ENCODE results near the gene DNAAF5. TPM values are rescaled to one million over a fixed set of nuclear protein-coding genes. Genes with fewer than 3 reads are reported as not detected.

Gene DNAAF5
- polyA plus RNA-seq, 1 of the 3 experiments (the other 2 are of a cell fraction): 58.5 TPM

DNA sequence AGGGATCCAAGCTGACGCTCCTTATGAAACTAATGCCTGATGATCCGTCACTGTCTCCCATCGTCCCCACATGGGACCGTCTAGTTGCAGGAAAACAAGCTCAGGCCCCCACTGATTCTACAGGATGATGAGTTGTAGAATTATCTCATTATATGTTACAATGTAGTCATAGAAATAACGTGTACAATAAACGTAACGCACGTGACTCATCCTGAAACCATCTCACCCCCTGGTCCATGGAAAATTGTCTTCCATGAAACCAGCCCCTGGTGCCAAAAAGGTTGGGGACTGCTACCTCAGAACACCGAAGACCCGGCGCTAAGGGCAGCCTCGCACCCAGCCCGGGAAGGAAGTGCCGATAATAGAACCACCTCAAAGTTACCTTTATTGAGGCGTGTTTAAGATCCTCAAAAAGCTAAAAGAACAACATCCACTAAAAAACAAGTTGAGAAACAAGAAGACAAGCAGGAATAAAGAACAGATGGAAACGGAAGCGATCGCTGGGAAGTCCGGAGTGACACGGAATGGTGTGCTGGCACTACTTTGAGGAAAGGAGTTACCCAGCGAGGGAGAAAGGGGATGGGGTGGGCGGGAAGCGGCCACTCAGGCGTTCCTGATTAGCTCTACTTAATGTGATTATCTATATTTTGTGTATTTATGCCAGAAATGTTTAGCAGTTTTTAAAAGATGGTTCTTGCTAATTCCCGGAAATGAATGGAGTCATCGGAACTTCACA, 50.7 kb downstream of the DNAAF5 start:
- CTCF ChIA-PET: interaction anchor here (0.8 to 7.6 kb wide), 7 partner anchors 10 to 455 kb away, joined by 3 to 67 read pairs (median 5); partner anchors contain the start of gene GET4
- no peaks in the 10 kb centered on the region for H4K20me1 ChIP-seq (ENCODE audit: insufficient read depth)

DNA sequence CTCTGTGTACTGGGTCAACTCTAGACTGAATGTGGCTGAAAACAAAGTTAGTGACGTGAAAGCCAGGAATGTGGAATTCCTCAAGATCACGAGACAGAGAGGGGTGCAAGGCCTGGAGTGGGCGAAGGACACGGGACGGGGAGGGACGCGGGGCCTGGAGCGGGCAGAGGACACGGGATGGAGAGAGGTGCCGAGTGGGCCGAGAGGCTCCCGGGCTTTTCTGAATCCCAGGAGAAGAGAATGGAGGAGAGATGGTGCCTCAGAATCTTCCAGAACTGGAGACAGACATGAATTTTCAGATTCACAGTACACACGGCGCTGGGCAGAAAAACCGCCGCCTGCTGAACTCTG, 51.2 kb downstream of the DNAAF5 start:
- WGBS (ENCODE audit: low lambda C conversion rate): 93% methylated on average over 16 of the region's 16 CpGs
- no peak overlapping the region for H2AFZ ChIP-seq (ENCODE audit: low read depth)
- TF ChIP-seq USF2 (IDR thresholded peaks at IDR 0.05; ENCODE audit: borderline replicate concordance, low read depth, low read length) (no peak), NFIC (IDR thresholded peaks at IDR 0.05; ENCODE audit: borderline replicate concordance) (no peak), GABPA (IDR thresholded peaks at IDR 0.05; ENCODE audit: low read depth) (no peak), SMC3 (IDR thresholded peaks at IDR 0.05; ENCODE audit: low read depth, low read length) (no peak), SIN3A (IDR thresholded peaks at IDR 0.05; ENCODE audit: borderline replicate concordance, low read depth, low read length) (no peak), POLR2AphosphoS5 (IDR thresholded peaks at IDR 0.05; ENCODE audit: low read depth, low read length) (no peak), USF1 (IDR thresholded peaks at IDR 0.05; ENCODE audit: borderline replicate concordance, low read depth) (no peak), MAX (IDR thresholded peaks at IDR 0.05; ENCODE audit: low read depth) (no peak)
- TF ChIP-seq, protein P1, sequence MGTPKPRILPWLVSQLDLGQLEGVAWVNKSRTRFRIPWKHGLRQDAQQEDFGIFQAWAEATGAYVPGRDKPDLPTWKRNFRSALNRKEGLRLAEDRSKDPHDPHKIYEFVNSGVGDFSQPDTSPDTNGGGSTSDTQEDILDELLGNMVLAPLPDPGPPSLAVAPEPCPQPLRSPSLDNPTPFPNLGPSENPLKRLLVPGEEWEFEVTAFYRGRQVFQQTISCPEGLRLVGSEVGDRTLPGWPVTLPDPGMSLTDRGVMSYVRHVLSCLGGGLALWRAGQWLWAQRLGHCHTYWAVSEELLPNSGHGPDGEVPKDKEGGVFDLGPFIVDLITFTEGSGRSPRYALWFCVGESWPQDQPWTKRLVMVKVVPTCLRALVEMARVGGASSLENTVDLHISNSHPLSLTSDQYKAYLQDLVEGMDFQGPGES (IDR thresholded peaks at IDR 0.05; ENCODE audit: low read depth, low read length): no peak
- H3K4me3 ChIP-seq (ENCODE audit: low read depth in 2 of 2, low read length in 1 of 2): no peak overlapping the region
- H3K27me3 ChIP-seq (ENCODE audit: insufficient read depth): no peaks in the 10 kb centered on the region
- no peaks in the 10 kb centered on the region for H4K20me1 ChIP-seq (ENCODE audit: insufficient read depth)
- DNase-seq: no peak
- H3K79me2 ChIP-seq (ENCODE audit: insufficient read depth): no peaks in the 10 kb centered on the region; the same call in 1 of the 2 replicates
- H3K36me3 ChIP-seq (replicated peaks in 1 of 2; ENCODE audit: control insufficient read depth in 1 of 2, insufficient read depth in 2 of 2, low read length in 1 of 2): peaks cover 43 to 60% of the 10 kb centered on the region in 2 experiments
- ChIA-PET CTCF (interaction anchor here (1.3 to 4.8 kb wide), 3 partner anchors 10 to 445 kb away, joined by 8 to 28 read pairs (median 8); no protein-coding TSS in a partner anchor), POLR2A (interaction anchor here (2.8 kb wide), 1 partner anchor 10 kb away, joined by 21 read pairs; no protein-coding TSS in a partner anchor)
- H3F3A ChIP-seq (replicated peaks; ENCODE audit: insufficient read depth): peaks cover 29% of the 10 kb centered on the region
- H3K9me2 ChIP-seq: no peaks in the 10 kb centered on the region
- peak overlapping the region; percentile 68 for H3K4me2 ChIP-seq
- H3K9ac ChIP-seq: peak overlapping the region; percentile 30; the same call in 1 of the 2 replicates
- peaks cover 31 to 38% of the 10 kb centered on the region in 2 experiments for H3K4me1 ChIP-seq (ENCODE audit: control insufficient read depth in 1 of 2, insufficient read depth in 2 of 2, low read depth in 1 of 2, low read length in 1 of 2)
- peak overlapping the region in 1 of 2 experiments; percentile 56; a peak in 2 of 4 replicates for H3K27ac ChIP-seq (ENCODE audit: low read depth in 2 of 2, low read length in 1 of 2)
- no peaks in the 10 kb centered on the region for H3K9me3 ChIP-seq

More for the DNA sequence above, 50.7 kb downstream of the DNAAF5 start:
- Histone ChIP-seq H3K4me3 (ENCODE audit: low read depth in 2 of 2, low read length in 1 of 2) (no peak overlapping the region), H3K4me1 (ENCODE audit: control insufficient read depth in 1 of 2, insufficient read depth in 2 of 2, low read depth in 1 of 2, low read length in 1 of 2) (peaks cover 33 to 38% of the 10 kb centered on the region in 2 experiments), H3K27me3 (ENCODE audit: insufficient read depth) (no peaks in the 10 kb centered on the region), H3K9me2 (no peaks in the 10 kb centered on the region), H3K9me3 (no peaks in the 10 kb centered on the region), H3K27ac (ENCODE audit: low read depth in 2 of 2, low read length in 1 of 2) (peak overlapping the region in 1 of 2 experiments; percentile 56; a peak in 2 of 4 replicates), H2AFZ (ENCODE audit: low read depth) (no peak overlapping the region), H3K4me2 (no peak overlapping the region), H3K36me3 (replicated peaks in 1 of 2; ENCODE audit: control insufficient read depth in 1 of 2, insufficient read depth in 2 of 2, low read length in 1 of 2) (peaks cover 43 to 60% of the 10 kb centered on the region in 2 experiments), H3K79me2 (ENCODE audit: insufficient read depth) (no peaks in the 10 kb centered on the region; the same call in 1 of the 2 replicates), H3K9ac (peak overlapping the region; percentile 30; the same call in 1 of the 2 replicates), H3F3A (replicated peaks; ENCODE audit: insufficient read depth) (peaks cover 31% of the 10 kb centered on the region)
- TF ChIP-seq YY1 (IDR thresholded peaks at IDR 0.05; ENCODE audit: low read depth) (no peak), TAF1 (IDR thresholded peaks at IDR 0.05; ENCODE audit: borderline replicate concordance, low read depth, low read length) (0 out of 2 replicates have a peak, but pooled peaks have one; percentile 25)
- WGBS (ENCODE audit: low lambda C conversion rate): 80% methylated on average over 26 of the region's 26 CpGs
- DNase-seq: no peak
- POLR2A ChIA-PET: no interaction called here
